Measurements from ENCODE around the gene FRMD4A.
"Not testable (repeated sequence)": the region's sequence is repeated elsewhere in the genome, so short reads cannot be mapped to it uniquely, and the experiment has no call there.

Gene FRMD4A

DNA sequence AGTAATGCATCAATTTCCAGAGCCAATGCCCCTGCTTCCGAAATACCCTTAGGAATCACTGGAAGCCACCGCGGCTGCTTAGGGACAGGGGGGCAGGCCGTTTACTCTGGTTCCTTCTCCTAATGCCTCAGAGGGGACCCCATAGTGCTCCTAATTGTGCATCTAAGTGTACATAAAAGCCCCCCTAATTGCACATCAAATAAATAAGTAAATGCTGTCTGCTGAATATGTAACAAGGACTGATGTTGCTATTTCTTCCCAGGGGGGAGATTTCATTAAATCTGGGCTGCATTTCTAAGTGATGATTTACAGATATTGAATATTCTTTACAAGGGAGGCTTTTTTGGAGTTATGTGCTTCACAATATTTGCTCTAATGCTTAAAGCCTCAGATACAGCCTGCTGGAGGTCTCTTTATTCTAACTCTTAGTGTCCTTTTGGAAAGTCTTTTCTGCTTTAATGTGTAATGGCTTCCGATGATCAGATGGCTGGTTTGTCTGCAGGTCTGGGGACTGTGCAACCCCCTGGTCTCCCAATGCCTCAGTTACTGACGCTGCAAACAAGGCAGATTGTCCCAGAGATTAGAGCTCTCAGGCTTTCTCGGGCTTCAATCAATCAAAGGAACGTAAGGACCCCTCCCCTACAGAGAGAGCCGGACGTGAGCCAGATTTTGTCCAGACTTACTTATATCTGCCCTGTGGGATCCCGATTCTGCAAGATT lies 601.0 kb downstream of the FRMD4A start:
- DNase-seq, result no peak

GRCh38 chr10:13728898-13729535 lies 601.7 kb downstream of the FRMD4A start:
- no peak for DNase-seq

DNA sequence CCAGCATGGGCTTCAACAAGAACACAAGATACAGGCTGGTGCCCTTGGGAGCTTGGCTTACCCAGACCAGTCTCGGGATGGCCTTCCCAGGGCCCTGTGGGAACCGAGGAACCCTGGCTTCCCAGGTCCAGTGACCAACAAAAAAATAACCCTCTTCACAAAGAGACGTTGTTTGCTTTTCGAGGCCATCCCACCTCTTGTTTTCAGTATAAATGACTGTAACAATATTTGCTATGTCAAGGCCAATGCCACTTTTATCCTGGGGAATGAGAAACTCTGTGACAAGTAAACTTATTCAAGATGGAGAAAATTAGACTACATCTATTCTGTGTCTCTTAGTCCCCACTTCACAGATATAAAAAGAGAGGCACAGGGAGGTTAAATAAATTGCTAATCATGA lies 605.1 kb downstream of the FRMD4A start:
- no peak for DNase-seq

DNA sequence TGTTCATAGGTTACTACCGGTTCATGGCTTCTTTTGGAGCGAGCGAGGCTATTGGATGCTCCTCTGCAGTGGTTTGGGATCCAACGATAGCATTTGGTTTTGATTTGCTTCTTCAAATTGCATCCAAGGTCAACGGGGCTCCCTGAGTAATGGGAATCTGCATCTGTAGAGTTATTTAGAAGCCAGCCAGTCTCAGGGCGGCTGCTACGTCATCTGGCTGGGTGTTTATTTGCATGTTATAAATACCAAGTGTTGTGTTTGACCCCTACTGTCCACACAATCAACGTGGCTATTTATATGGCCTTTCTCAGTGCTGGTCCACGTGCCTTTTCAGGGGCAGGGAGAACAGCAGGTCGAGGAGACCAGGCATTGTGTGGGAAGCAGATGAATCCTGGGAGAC lies 606.2 kb downstream of the FRMD4A start:
- no peak for DNase-seq

- DNase-seq, result no peak
Observed at GRCh38 chr10:13722747-13723653, 607.7 kb downstream of the FRMD4A start.

DNA sequence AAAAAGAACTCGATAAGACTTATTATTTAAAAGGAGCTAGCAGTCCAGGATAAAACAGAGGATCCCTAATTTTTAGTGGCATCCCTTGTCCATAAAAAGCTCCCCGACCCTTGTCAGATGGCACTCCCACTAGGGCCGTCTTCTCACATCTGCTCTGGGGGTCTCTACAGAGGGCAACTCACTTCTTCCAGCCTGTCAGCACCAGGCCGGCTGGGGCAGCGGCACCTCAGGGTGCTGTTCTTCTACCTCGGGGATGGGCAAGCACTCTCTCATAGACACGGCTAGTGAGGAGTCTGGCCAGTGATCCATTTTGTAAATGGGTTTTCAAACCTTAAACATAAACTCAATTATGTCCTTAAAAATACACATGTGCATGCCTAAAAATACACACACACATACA lies 609.2 kb downstream of the FRMD4A start:
- no peak for DNase-seq

- no peak for DNase-seq
Observed at GRCh38 chr10:13720699-13721098, 610.0 kb downstream of the FRMD4A start.

GRCh38 chr10:13719425-13719824 lies 611.3 kb downstream of the FRMD4A start:
- DNase-seq, result no peak

- DNase-seq, result no peak
Observed at GRCh38 chr10:13718820-13719219, 611.9 kb downstream of the FRMD4A start.

DNA sequence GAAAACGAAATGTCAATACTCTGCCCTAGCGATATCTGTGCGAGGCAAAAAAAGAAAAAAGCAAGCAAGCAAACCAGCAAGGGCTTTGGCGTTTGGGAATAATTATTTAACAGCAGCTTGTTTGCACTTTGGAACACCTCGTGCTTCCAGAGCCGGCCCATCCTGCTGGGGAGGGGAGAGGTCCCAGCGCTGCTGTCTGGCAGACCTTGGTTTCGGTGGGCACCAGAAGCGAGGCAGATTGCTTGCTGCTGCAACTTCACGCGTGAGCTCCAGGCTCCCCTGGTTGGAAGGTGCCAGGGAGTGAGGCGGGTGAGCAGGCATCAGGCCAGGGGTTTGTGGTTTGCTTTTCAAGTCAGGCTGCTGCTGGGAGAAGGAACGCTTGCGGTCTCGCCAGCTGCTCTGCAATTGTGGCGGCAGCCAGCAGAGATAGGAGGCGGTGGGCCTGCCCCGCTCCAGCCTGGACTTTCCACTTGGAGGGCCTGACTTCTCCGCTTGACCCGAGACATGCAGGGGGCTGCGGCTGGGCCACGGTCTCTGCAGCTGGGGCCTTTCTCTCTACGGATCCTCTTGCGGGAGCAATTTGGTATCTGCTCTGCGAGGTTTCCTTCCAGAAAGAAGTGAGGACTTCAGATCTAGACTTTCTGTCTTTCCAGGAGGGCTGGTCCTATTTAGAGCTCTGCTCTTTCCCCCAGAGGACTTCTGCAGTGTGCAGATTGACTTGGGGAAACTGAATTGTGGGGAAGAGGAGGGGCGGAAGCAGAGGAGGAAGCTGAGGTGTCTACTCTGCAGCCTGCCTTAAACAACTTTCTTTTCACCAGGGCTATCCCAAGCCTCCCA lies 612.6 kb downstream of the FRMD4A start:
- peak; percentile 48 for DNase-seq

- DNase-seq, result no peak
Observed at GRCh38 chr10:13717571-13717935, 613.2 kb downstream of the FRMD4A start.

DNA sequence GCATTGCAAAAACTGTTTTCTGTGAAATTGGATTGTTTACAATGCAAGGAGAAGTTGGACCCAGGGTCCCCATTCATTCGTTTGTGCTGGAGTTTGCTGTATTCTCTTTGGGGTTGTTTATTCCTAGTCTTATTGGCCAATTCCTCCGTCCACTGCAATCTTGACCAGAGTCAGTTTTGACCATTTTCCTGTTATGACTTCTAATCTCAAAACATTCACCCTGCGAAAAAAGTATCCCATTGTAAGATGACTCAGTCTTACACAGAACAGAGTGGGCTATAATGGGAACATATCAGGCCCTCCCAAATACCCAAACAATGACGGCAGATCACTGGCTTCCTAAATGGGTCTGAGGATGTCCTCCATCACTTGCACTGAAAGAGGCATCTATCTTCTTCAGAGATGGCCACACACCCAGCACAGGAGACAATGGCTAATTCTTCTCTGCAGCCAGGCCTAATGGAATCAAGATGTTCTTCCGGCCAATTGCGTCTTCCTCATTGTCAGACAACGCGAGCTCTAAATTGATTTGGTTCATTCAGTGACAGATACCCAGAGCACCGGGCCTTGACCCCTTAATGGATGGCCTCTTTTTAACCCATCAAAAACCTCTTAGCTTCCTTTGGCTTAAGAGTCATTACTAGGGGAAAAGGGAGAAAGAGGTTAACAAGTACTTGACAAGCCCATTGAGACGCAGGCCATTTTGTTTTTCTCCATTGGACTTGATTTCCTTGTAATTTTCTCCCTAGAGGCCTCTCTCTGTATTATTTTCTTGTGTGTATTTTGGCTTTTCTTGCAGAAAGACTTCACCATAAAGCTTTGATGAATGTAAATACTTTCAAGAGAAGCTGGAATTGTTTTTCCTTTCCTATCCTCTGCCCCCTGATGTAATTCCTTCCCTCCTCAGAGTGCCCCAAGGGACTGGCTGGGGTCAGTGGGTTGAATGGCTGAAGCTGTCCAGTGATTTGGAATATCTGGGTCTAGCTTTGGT lies 614.3 kb downstream of the FRMD4A start:
- no peak for DNase-seq

- not testable (repeated sequence) for DNase-seq
Observed at GRCh38 chr10:13715596-13715995, 615.1 kb downstream of the FRMD4A start.

DNA sequence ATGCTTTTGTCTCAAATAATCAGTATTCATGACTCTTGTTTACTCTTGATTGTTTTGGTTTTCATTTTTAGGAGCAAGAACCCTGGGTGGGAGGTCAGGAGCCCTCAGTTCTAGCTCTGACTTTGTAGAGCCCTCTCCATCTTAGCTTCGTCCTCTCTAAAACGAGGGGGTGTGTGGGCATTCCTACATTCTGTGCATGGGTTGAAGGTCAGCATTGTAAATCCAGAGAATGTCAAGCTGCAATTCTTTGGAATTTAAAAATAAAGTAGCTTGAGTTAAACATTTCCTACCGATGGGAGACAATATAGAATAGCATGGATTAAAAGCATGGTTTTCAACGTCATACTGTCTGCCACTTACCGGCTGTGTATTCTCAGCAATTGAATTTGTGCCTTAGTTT lies 615.6 kb downstream of the FRMD4A start:
- no peak for DNase-seq

- no peak for DNase-seq
Observed at GRCh38 chr10:13712837-13713581, 617.7 kb downstream of the FRMD4A start.

DNA sequence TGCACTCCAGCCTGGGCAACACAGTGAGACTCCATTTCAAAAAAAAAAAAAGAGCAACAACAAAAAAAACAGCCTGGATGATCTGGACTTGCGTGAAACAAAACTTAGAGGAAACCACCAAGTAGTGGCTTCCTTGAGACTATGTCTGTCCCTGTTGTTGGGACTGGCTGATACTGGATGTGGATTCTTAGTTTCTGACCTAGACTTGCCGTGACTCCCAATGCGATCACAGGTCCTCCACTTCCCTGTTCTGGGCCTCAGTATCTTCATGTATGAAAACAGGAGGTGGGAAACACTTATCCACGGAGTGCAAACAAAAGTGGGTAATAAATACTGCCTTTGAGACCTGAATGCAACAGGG lies 618.3 kb downstream of the FRMD4A start:
- no peak for DNase-seq

- no peak for DNase-seq
Observed at GRCh38 chr10:13711291-13711690, 619.4 kb downstream of the FRMD4A start.

GRCh38 chr10:13709931-13710650 lies 620.6 kb downstream of the FRMD4A start:
- no peak for DNase-seq

DNA sequence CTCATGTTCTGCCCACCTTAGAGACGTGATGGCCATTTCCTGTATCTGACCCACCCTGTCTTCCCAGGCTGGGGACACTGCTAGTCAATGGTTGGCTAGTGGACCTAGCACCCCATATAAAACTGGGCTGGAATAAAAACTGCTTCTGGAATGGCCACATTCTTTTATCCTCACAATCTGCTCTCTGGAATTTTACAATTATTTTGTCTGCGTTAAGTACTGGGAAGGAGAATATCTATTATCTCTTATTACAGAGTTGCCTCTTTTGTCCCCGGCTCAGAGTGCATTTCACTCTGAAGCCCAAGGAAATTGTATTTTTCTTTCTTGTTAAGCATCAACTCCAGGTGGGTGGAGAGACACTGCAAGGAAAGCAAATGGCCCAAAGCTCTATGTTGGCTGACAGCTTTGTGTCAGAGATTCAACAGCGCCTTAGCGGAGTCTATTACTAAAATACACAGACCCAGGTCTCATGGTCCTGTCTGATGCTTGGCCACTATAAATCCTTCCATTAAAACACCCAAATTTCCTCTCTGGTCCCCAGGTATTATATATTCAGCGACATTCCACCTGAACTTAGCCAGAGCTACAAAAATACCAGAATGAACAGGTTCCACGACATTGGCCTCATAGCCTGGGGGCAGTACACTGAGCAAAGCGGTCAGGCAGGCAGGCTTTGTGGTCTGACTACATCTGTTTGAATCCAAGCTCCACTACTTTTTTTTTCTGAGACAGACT lies 622.3 kb downstream of the FRMD4A start:
- no peak for DNase-seq
